ENCODE data around the gene MSRB2.
"Not testable (repeated sequence)": the region's sequence is repeated elsewhere in the genome, so short reads cannot be mapped to it uniquely, and the experiment has no call there.

Gene MSRB2

GRCh38 chr10:23095404-23095965, at the start of gene MSRB2:
Gene MSRB2, plus strand, starts transcription at chr10:23095579. Its CDS starts 30 bp downstream, at chr10:23095609.
- peak; percentile 78 for DNase-seq

- DNase-seq: no peak
Measured at GRCh38 chr10:23046027-23046426, 49.4 kb upstream of the MSRB2 start.

- no peak for DNase-seq
Measured at GRCh38 chr10:23047201-23048050, 48.0 kb upstream of the MSRB2 start.

GRCh38 chr10:23048191-23048590, 47.2 kb upstream of the MSRB2 start:
- no peak for DNase-seq

GRCh38 chr10:23051278-23051677, 44.1 kb upstream of the MSRB2 start:
- no peak for DNase-seq

GRCh38 chr10:23051855-23052331, 43.5 kb upstream of the MSRB2 start:
- DNase-seq: no peak

- DNase-seq: no peak
Measured at GRCh38 chr10:23053036-23053435, 42.3 kb upstream of the MSRB2 start.

- DNase-seq: no peak
Measured at GRCh38 chr10:23055424-23056185, 39.8 kb upstream of the MSRB2 start.

GRCh38 chr10:23056186-23056579, 39.2 kb upstream of the MSRB2 start:
- no peak for DNase-seq

GRCh38 chr10:23058366-23058765, 37.0 kb upstream of the MSRB2 start:
- DNase-seq: no peak

GRCh38 chr10:23060918-23061317, 34.5 kb upstream of the MSRB2 start:
- DNase-seq: no peak

- DNase-seq: no peak
Measured at GRCh38 chr10:23063045-23063972, 32.1 kb upstream of the MSRB2 start.

GRCh38 chr10:23063973-23064812, 31.2 kb upstream of the MSRB2 start:
- no peak for DNase-seq

GRCh38 chr10:23064813-23065114, 30.6 kb upstream of the MSRB2 start:
- not testable (repeated sequence) for DNase-seq

- no peak for DNase-seq
Measured at GRCh38 chr10:23065181-23065948, 30.0 kb upstream of the MSRB2 start.

- no peak for DNase-seq
Measured at GRCh38 chr10:23067337-23067736, 28.0 kb upstream of the MSRB2 start.

GRCh38 chr10:23067939-23068775, 27.2 kb upstream of the MSRB2 start:
- peak; percentile 37 for DNase-seq

- DNase-seq: no peak
Measured at GRCh38 chr10:23069019-23069815, 26.2 kb upstream of the MSRB2 start.

Measured in KG1 (cell line).